Measurements from ENCODE around the gene FHIT.

DNA sequence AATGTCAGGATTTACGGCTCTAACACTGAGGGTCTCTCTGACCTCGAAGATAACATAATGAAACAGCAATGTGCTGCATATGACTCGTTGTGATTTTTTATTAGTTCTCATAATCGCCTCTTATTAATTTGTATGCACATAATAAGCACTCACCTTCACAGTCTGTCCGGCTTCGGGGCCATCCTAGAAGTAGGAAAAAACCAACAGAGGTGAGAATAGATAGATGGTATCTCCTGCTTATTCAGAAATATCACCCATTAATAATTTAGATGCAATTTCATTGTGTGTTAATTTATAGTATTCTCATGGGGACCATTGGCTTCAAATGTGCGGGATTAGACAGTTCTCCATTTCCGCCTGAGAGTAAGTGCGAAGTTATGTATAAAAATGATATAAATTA, 1240.0 kb downstream of the FHIT start:
- TF ChIP-seq POLR2A (IDR thresholded peaks at IDR 0.05) = no peak
- TF ChIP-seq, protein P1, sequence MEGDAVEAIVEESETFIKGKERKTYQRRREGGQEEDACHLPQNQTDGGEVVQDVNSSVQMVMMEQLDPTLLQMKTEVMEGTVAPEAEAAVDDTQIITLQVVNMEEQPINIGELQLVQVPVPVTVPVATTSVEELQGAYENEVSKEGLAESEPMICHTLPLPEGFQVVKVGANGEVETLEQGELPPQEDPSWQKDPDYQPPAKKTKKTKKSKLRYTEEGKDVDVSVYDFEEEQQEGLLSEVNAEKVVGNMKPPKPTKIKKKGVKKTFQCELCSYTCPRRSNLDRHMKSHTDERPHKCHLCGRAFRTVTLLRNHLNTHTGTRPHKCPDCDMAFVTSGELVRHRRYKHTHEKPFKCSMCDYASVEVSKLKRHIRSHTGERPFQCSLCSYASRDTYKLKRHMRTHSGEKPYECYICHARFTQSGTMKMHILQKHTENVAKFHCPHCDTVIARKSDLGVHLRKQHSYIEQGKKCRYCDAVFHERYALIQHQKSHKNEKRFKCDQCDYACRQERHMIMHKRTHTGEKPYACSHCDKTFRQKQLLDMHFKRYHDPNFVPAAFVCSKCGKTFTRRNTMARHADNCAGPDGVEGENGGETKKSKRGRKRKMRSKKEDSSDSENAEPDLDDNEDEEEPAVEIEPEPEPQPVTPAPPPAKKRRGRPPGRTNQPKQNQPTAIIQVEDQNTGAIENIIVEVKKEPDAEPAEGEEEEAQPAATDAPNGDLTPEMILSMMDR (IDR thresholded peaks at IDR 0.05) = no peak
